Esophagus squamous epithelium (tissue), 5 donors: ENCODE data around the gene ZMIZ1. TPM values are rescaled to one million over a fixed set of nuclear protein-coding genes. Genes with fewer than 3 reads are reported as not detected.

Source experiments
- DNase-seq: peaks from one replicate; lab custom pipeline; 2025; lab: John Stamatoyannopoulos, UW
- H3K27ac ChIP-seq, 4 donors: fragments of 200-600 bp; sonication (generic); one replicate each; pipeline ENCODE4 v1.5.1; 2016 to 2019; ENCODE audit warnings: mild to moderate bottlenecking in 1 of 4
- H3K27me3 ChIP-seq, 4 donors: fragments of 200-600 bp; sonication (generic); 1 replicate in 3 of 4; 2 replicates in 1 of 4; pipeline versions ENCODE4 v1.5.1 to v1.6.0; 2017 to 2021; ENCODE audit warnings: antibody characterized with exemption in 1 of 4
- H3K36me3 ChIP-seq, 3 donors: fragments of 200-600 bp; sonication (generic); one replicate each; pipeline ENCODE4 v1.5.1; 2016 to 2019
- H3K4me1 ChIP-seq, 3 donors: fragments of 200-600 bp; sonication (generic); one replicate each; pipeline ENCODE4 v1.5.1; 2017 to 2019
- H3K4me3 ChIP-seq, 4 donors: fragments of 200-600 bp; sonication (generic); 1 replicate in 3 of 4; 2 replicates in 1 of 4; pipeline ENCODE4 v1.5.1; 2016 to 2019; ENCODE audit warnings: mild to moderate bottlenecking in 2 of 4, moderate library complexity in 1 of 4
- H3K9me3 ChIP-seq, 3 donors: fragments of 200-600 bp; sonication (generic); one replicate each; pipeline ENCODE4 v1.5.1; 2016 to 2019
- POLR2A ChIP-seq, 4 donors: fragments of 450-650 bp; IDR thresholded peaks; one replicate each; pipeline ENCODE4 v1.6.1; 2017; ENCODE audit warnings: antibody characterized with exemption in 4 of 4, mild to moderate bottlenecking in 4 of 4, moderate library complexity in 3 of 4
- WGBS, 2 donors: methylation state at CpG; one replicate each; pipeline ENCODE4 v1.1.5; 2018; 5-methylcytosine and 5-hydroxymethylcytosine counted together
- intact Hi-C: fragments of 100-400 bp; cut with DNase I; formaldehyde crosslinking; loops from one replicate; pipeline ENCODE4 v1.15.0; 2022
- total RNA-seq, 4 donors: library from RNA; depleted of rRNA; stranded (reverse); fragments of >200 nt; gene quantifications; one replicate each; pipeline ENCODE4 v1.1.0, GENCODE V29; 2016
- TF ChIP-seq, protein P1 (sequence below), 6 experiments: fragments of 450-650 bp in 4 of 6; fragments of 200-600 bp in 2 of 6; sonication (generic) in 2 of 6; IDR thresholded peaks; one replicate each; pipeline ENCODE4 v1.5.1; 2016 to 2019; ENCODE audit warnings: antibody characterized with exemption in 6 of 6, mild to moderate bottlenecking in 4 of 6, moderate library complexity in 4 of 6
- donor health status: DM: yes; HTN: yes; CAD: no.

Gene ZMIZ1
- total RNA-seq, 4 donors from 2014 or later, result 28.2 to 79.5 (median 40.4) TPM

DNA sequence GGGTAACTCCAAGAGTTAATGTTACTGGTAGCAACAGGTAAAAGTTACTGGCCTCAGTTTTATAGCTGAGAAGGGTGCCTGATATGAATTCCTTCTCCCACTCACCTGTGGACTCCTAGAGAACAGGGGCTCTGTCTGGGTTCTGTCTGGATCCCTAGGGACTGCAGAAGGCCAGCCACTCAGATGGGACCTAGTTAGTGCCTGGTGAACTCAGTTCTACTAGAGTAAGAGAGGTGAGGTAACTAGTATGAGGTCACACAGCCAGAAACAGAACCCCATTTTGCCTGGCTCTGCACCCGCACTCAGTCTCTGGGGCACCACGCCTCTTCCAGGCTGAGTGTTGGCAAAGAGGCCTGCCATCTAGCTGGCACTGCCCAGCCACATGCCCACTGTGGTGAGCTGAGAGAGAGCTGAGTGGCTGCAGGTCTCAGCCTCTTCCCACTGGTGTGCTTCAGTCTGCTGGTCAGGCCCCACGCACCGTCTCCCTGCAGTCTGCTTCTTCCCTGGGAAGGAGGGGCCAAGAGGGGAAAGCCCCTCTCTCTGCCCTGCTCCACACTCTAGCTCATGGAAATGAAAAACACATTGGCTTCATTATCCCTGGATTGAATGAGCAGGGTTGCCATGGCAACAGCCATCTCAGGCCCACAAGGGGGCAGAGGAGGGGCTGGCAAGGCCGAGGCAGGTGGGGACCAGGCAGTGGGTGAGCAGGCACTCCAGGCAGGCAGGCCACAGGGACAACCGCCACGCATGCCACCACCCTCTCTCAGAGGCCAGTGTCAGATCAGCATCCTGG lies 110.6 kb downstream of the ZMIZ1 start:
- 78 to 100% methylated on average over 2 to 4 of the region's 7 CpGs for WGBS, 2 donors
- TF ChIP-seq, protein P1, sequence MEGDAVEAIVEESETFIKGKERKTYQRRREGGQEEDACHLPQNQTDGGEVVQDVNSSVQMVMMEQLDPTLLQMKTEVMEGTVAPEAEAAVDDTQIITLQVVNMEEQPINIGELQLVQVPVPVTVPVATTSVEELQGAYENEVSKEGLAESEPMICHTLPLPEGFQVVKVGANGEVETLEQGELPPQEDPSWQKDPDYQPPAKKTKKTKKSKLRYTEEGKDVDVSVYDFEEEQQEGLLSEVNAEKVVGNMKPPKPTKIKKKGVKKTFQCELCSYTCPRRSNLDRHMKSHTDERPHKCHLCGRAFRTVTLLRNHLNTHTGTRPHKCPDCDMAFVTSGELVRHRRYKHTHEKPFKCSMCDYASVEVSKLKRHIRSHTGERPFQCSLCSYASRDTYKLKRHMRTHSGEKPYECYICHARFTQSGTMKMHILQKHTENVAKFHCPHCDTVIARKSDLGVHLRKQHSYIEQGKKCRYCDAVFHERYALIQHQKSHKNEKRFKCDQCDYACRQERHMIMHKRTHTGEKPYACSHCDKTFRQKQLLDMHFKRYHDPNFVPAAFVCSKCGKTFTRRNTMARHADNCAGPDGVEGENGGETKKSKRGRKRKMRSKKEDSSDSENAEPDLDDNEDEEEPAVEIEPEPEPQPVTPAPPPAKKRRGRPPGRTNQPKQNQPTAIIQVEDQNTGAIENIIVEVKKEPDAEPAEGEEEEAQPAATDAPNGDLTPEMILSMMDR (IDR thresholded peaks at IDR 0.05), result no peak
- TF ChIP-seq POLR2A (IDR thresholded peaks at IDR 0.05), result no peak
- H3K9me3 ChIP-seq, result no peaks in the 10 kb centered on the region
- intact Hi-C loops, result no loop called here
- peaks cover 34 to 100% (median 88%) of the 10 kb centered on the region in 3 donors for H3K4me1 ChIP-seq
- DNase-seq, result no peak
- H3K36me3 ChIP-seq, result peaks cover 0 to 87% (median 5%) of the 10 kb centered on the region in 3 donors
- H3K4me3 ChIP-seq, result no peak overlapping the region
- no peaks in the 10 kb centered on the region for H3K27me3 ChIP-seq
- H3K27ac ChIP-seq, result peak overlapping the region in 3 of 4 donors; percentile 45 to 66 (median 62)

DNA sequence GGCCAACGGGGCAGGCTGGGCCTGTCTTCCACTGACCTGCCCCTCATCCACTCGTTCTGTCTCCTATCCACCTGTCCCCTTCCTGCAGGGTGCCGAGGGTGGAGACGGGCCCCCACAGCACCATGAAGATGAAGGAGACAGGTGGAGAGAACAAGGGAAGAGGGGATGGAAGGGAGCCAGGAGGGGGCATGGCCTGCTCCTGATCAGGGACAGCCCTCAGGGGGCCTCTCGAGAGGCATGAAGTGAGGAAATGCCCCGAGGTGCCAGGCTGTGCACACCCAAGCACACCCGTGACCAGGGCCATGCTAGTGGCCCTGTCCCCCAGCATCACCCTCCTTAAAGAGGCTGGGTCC lies 111.2 kb downstream of the ZMIZ1 start:
- 72 to 76% methylated on average over 4 to 6 of the region's 7 CpGs for WGBS, 2 donors
- DNase-seq, result no peak
- intact Hi-C loops, result no loop called here
- Histone ChIP-seq H3K4me3 (no peak overlapping the region), H3K4me1 (peaks cover 36 to 100% (median 92%) of the 10 kb centered on the region in 3 donors), H3K27me3 (no peaks in the 10 kb centered on the region), H3K9me3 (no peaks in the 10 kb centered on the region), H3K27ac (peak overlapping the region in 3 of 4 donors; percentile 10 to 66 (median 45)), H3K36me3 (peaks cover 0 to 85% (median 5%) of the 10 kb centered on the region in 3 donors)
- TF ChIP-seq POLR2A (IDR thresholded peaks at IDR 0.05), result no peak
- TF ChIP-seq, protein P1 (IDR thresholded peaks at IDR 0.05), result no peak

DNA sequence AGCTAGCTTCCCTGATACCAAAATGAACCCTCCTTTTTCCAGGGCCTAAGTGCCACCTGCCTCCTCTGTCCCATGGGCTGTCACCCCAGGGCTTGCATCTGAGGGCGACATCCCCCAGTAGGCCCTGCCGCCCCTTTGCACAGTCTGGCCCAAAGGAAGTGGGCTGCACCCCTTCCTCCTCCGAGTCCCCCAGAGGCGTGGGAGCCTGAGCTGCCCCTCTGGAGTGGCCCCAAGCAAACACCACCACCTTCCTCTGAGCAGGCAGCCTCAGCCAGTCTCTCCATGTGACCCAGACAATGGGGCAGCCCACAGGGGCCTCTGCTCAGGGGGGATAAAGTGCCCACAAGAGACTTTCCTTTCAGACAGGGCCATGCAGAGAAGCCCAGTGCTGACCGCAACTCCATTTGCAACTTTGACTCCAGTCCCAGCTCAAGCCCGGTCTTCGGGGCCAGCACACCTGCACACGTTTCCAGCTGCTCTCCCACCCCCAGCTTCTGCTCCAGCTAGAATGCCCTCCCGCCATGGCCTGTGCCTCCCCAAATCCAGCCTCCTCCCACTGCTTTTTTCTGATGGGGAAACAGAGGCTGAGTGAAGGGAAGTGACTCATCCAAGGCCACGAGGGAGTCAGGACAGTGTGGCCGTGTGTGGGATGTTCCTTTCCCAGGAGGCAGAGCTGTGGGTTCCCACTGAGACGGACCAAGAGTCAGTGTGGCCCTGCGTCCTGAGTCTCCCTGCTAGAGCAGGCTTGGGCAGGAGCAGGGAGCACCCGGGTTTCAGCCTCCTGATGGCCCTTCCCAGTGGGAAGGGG lies 111.9 kb downstream of the ZMIZ1 start:
- Histone ChIP-seq H3K4me3 (no peak overlapping the region), H3K27me3 (no peaks in the 10 kb centered on the region), H3K36me3 (peaks cover 0 to 87% (median 5%) of the 10 kb centered on the region in 3 donors), H3K27ac (peak overlapping the region in 3 of 4 donors; percentile 1 to 66 (median 63)), H3K4me1 (peaks cover 35 to 100% (median 92%) of the 10 kb centered on the region in 3 donors), H3K9me3 (no peaks in the 10 kb centered on the region)
- WGBS, 2 donors, result 62% methylated on average over 7 of the region's 14 CpGs; no CpG with 5 or more reads in 1 of the 2 donors
- no peak for TF ChIP-seq POLR2A (IDR thresholded peaks at IDR 0.05)
- TF ChIP-seq, protein P1 (IDR thresholded peaks at IDR 0.05), result no peak
- intact Hi-C loops, result no loop called here
- no peak for DNase-seq

DNA sequence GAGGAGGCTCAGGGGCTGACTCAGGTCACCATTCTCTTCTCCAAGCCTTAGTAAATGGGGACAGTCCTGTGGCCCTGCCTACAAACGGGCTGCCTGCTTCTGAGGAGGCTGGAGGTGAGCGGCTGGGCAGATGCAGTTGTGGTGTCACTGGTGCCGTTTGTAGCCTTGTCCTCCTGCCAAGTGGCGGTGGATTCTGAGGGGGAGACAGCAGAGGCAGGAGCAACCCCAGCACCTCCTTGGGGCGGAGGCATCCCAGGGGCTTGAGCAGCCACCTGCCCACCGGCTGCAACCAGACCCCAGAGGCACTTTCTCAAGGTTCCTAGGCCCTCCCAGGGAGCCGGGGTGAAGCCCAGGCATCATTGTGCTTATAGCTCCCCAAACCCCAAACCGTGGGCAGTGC lies 112.5 kb downstream of the ZMIZ1 start:
- Histone ChIP-seq H3K4me1 (peaks cover 35 to 100% (median 90%) of the 10 kb centered on the region in 3 donors), H3K27ac (peak overlapping the region in 3 of 4 donors; percentile 1 to 66 (median 63)), H3K36me3 (peaks cover 0 to 88% (median 5%) of the 10 kb centered on the region in 3 donors), H3K27me3 (no peaks in the 10 kb centered on the region), H3K4me3 (no peak overlapping the region), H3K9me3 (no peaks in the 10 kb centered on the region)
- 60% methylated on average over 2 of the region's 8 CpGs; no CpG with 5 or more reads in 1 of the 2 donors for WGBS, 2 donors
- intact Hi-C loops, result no loop called here
- TF ChIP-seq, protein P1 (IDR thresholded peaks at IDR 0.05), result no peak
- TF ChIP-seq POLR2A (IDR thresholded peaks at IDR 0.05), result no peak
- no peak for DNase-seq
